HK-2 (cell line): ENCODE data around the gene NEGR1.
A peak's percentile ranks its signal among the peaks of the same experiment; 100 is the strongest.

Source experiments
- DNase-seq: peaks from one replicate; pipeline ENCODE4 v3.0.0-alpha.2; 2018; ENCODE audit not compliant: unreplicated experiment

NEGR1 gene

GRCh38 chr1:72117621-72118020 is 164.7 kb downstream of the NEGR1 start:
- DNase-seq = no peak

- no peak for DNase-seq
Observed at GRCh38 chr1:72115290-72115689, 167.0 kb downstream of the NEGR1 start.

- no peak for DNase-seq
Observed at GRCh38 chr1:72111662-72112061, 170.7 kb downstream of the NEGR1 start.

- DNase-seq = no peak
Observed at GRCh38 chr1:72109916-72110315, 172.4 kb downstream of the NEGR1 start.

- peak; percentile 18 for DNase-seq
Observed at GRCh38 chr1:72105201-72105600, 177.1 kb downstream of the NEGR1 start.

- no peak for DNase-seq
Observed at GRCh38 chr1:72101840-72102632, 180.3 kb downstream of the NEGR1 start.

- no peak for DNase-seq
Observed at GRCh38 chr1:72100771-72101170, 181.6 kb downstream of the NEGR1 start.

GRCh38 chr1:72097851-72098570 is 184.3 kb downstream of the NEGR1 start:
- no peak for DNase-seq

- DNase-seq = no peak
Observed at GRCh38 chr1:72094209-72094608, 188.1 kb downstream of the NEGR1 start.

- DNase-seq = no peak
Observed at GRCh38 chr1:72086394-72086793, 195.9 kb downstream of the NEGR1 start.

GRCh38 chr1:72075425-72075824 is 206.9 kb downstream of the NEGR1 start:
- DNase-seq = no peak

- no peak for DNase-seq
Observed at GRCh38 chr1:72066431-72066830, 215.9 kb downstream of the NEGR1 start.

GRCh38 chr1:72064196-72065075 is 217.9 kb downstream of the NEGR1 start:
- DNase-seq = no peak

GRCh38 chr1:72063364-72064044 is 218.8 kb downstream of the NEGR1 start:
- DNase-seq = no peak

- no peak for DNase-seq
Observed at GRCh38 chr1:72062584-72062983, 219.8 kb downstream of the NEGR1 start.

GRCh38 chr1:72060466-72061245 is 221.7 kb downstream of the NEGR1 start:
- DNase-seq = no peak

GRCh38 chr1:72056516-72056915 is 225.8 kb downstream of the NEGR1 start:
- no peak for DNase-seq

GRCh38 chr1:72051538-72051937 is 230.8 kb downstream of the NEGR1 start:
- no peak for DNase-seq

GRCh38 chr1:72050551-72050950 is 231.8 kb downstream of the NEGR1 start:
- no peak for DNase-seq

GRCh38 chr1:72037745-72038343 is 244.5 kb downstream of the NEGR1 start:
- peak; percentile 3 for DNase-seq
